ENCODE data around the gene CEBPE. TPM values are rescaled to one million over a fixed set of nuclear protein-coding genes. Genes with fewer than 3 reads are reported as not detected.

The CEBPE gene
- total RNA-seq, 1 donor from 2014 or later, result not detected

DNA sequence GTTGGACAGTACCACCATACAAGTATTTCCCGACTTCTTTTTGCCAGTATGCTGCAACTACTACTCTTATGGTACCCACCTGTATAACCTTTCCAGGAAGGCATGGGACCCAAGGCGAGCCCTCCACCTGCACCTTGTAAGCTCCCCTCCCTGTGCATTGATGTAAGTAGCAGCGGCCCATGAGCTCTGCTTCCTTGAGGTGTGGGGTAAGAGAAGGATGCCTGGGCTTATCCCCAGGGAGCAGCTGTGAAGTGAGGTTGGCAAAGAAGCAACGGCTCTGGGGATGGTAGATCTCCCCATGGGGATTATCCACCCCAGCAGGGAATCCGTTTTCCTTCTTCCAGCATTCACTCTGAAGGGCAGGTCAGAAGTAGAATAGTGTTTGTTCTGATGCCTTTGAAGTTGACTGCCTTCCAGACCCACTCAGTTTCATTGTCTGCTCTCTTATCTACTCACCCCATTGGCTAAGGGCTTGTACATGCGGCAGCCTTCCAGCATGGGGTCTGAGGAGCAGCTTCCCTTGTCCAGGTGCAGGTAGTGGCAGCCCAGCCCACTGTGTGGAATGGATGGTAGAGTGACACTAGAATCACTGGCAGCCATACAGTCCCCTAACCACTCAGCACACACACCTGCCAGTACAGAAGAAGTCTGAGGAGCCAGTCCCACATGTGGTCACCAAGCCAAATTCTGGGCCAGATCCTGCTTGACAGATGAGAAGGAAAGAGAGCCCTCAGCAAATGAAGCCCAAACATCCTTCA, 17.7 kb downstream of the CEBPE start:
- DNase-seq, result no peak
- Histone ChIP-seq H3K9me3 (replicated peaks) (no peaks in the 10 kb centered on the region), H3K4me3 (no peak overlapping the region), H3K36me3 (peaks cover 14% of the 10 kb centered on the region), H3K27ac (replicated peaks) (no peak overlapping the region), H3K27me3 (ENCODE audit: low read depth) (no peaks in the 10 kb centered on the region), H3K4me1 (peaks cover 38% of the 10 kb centered on the region)
- TF ChIP-seq, protein P1, sequence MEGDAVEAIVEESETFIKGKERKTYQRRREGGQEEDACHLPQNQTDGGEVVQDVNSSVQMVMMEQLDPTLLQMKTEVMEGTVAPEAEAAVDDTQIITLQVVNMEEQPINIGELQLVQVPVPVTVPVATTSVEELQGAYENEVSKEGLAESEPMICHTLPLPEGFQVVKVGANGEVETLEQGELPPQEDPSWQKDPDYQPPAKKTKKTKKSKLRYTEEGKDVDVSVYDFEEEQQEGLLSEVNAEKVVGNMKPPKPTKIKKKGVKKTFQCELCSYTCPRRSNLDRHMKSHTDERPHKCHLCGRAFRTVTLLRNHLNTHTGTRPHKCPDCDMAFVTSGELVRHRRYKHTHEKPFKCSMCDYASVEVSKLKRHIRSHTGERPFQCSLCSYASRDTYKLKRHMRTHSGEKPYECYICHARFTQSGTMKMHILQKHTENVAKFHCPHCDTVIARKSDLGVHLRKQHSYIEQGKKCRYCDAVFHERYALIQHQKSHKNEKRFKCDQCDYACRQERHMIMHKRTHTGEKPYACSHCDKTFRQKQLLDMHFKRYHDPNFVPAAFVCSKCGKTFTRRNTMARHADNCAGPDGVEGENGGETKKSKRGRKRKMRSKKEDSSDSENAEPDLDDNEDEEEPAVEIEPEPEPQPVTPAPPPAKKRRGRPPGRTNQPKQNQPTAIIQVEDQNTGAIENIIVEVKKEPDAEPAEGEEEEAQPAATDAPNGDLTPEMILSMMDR (IDR thresholded peaks at IDR 0.05; ENCODE audit: borderline replicate concordance), result no peak
- intact Hi-C loops (cut with micrococcal nuclease), result no loop called here

DNA sequence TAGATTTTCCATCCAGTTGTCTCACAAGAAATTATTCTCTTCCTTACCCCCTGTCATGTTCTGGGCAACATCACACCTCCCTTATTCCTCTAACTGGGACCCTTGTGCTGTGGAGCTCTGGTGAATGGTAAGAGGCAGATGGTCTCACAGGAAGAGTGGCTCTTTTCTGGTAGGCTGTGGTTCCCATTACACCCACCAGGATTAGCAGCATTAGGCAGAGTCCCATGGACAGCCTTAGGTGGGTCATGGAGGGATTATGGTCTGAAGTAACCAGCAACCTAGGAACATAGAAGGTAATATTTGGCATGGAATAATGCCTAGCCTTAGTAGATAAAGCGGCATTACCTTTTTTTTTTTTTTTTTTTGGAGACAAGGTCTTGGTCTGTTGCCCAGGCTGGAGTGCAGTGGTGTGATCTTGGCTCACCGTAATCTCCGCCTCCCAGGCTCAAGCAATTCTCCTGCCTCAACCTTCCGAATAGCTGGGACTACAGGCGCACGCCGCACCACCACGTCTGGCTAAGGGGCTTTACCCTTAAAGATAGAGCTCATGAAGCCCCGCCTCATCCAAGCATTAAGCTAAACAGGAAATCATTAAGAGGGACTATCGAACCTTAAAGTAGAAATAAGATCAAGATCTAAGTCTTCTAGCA, 19.7 kb downstream of the CEBPE start:
- DNase-seq, result no peak
- no peaks in the 10 kb centered on the region for H3K27me3 ChIP-seq (ENCODE audit: low read depth)
- intact Hi-C loops (cut with micrococcal nuclease), result no loop called here

DNA sequence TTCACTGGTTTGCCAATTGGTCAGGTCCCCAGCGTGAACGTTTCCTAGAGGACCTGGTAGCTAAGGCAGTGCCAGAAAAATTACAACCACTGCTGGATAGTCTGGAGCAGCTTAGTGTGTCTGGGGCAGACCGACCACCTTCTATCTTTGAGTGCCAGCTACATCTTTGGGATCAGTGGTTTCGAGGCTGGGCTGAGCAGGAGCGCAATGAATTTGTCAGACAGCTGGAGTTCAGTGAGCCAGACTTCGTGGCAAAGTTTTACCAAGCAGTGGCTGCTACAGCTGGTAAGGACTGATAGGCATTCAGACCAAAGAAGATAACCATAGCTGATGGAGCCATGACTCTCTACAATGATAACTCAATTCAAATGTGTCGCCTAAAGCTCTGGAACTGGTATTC, 21.3 kb downstream of the CEBPE start:
- intact Hi-C loops (cut with micrococcal nuclease), result no loop called here
- Histone ChIP-seq H3K36me3 (peaks cover 20% of the 10 kb centered on the region), H3K27me3 (ENCODE audit: low read depth) (no peaks in the 10 kb centered on the region)

More for the DNA sequence above, 19.7 kb downstream of the CEBPE start:
- peaks cover 14% of the 10 kb centered on the region for H3K36me3 ChIP-seq
- H3K4me1 ChIP-seq, result peaks cover 47% of the 10 kb centered on the region
- H3K27ac ChIP-seq (replicated peaks), result no peak overlapping the region
- no peak overlapping the region for H3K4me3 ChIP-seq
- TF ChIP-seq, protein P1 (IDR thresholded peaks at IDR 0.05; ENCODE audit: borderline replicate concordance), result peak; percentile 11
- no peaks in the 10 kb centered on the region for H3K9me3 ChIP-seq (replicated peaks)

DNA sequence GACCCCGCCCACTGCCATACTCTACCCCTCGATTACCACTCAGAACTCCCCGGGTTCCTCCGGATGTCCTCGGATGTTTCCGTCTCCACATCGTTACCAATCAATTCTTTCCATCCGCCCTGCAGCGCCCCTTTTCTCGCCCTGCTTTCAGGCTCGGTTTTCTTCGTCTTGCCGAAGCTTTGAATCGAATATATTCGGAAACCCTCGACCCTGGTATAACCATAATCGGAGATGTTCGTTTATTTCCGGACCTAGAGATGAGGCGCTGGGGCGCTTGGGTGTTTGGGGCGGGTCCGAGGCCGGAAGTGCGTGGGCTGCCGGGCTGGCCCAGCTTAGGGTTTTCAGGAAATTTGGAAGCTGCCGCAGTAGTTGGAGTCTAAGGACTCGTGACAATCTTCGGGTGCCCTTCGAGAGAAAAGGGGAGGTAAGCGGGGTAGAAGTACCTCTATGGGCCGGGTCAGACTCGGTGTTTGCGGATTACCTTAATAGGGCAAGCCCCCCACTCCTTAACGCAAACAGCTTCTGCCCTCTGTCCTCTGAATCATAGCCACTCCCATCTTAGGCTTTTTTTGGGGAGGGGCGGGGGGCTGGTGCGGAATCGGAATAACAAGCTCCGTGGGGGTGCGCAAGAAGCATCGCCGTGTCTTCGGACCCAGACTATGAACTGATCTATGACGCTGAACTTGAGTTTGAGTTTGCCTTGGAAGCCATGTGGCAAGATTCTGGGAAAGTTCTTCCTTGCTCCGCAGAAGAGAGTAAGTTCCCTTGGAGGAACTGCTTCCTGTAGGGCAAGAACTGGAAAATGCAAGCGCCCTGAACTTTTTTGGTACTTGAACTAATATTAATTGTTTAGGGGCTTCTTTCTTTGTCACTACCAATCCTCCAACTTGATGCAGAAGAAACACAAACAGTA, 23.6 kb downstream of the CEBPE start, which contains the start of gene C14orf119:
Gene C14orf119 (plus strand): TSS at position 310 of the 913 bp plus-strand sequence. CDS start 2,154 bp downstream, outside the sequence.
- DNase-seq, result peak; percentile 100
- peaks cover 43% of the 10 kb centered on the region for H3K36me3 ChIP-seq
- TF ChIP-seq, protein P1 (IDR thresholded peaks at IDR 0.05; ENCODE audit: borderline replicate concordance), result no peak
- H3K4me1 ChIP-seq, result peaks cover 79% of the 10 kb centered on the region
- no peaks in the 10 kb centered on the region for H3K9me3 ChIP-seq (replicated peaks)
- peak within 1 kb of the TSS; percentile 97 for H3K27ac ChIP-seq (replicated peaks)
- intact Hi-C loops (cut with micrococcal nuclease), result no loop called here
- H3K27me3 ChIP-seq (ENCODE audit: low read depth), result no peaks in the 10 kb centered on the region
- peak within 1 kb of the TSS; percentile 90 for H3K4me3 ChIP-seq

More for the DNA sequence above, 21.3 kb downstream of the CEBPE start:
- Histone ChIP-seq H3K9me3 (replicated peaks) (no peaks in the 10 kb centered on the region), H3K27ac (replicated peaks) (no peak overlapping the region), H3K4me1 (peaks cover 62% of the 10 kb centered on the region), H3K4me3 (no peak overlapping the region)
- TF ChIP-seq, protein P1 (IDR thresholded peaks at IDR 0.05; ENCODE audit: borderline replicate concordance), result no peak
- no peak for DNase-seq

DNA sequence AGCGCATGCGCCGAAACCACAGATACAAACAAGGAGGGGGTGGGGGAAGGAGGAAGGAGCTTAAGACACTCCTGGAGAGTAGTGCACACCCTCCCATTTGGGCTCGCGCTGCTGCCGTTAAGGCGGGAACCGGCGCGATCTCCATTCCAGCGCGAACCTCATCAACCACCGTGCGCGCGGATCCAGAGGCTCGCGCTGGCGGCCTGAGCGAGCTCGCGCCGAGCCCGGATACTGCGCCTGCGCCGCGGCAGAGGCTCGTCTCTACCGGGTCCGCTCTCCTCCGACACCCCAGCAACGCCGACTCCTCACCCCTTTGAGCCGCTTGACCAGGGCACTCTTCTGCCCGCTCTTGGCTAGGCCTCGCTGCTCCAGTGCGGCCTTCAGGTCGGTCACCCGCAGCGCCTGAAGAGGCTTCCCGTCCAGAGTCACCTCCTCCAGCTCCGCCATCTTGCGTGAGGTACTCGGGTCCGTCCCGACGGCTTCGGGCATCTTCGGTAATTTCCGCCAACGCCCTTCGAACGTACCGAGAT, 24.3 kb downstream of the CEBPE start, which contains the start of gene ACIN1:
Gene ACIN1 (minus strand): TSS at position 471 of the 530 bp plus-strand sequence. CDS start 24 bp downstream, at position 447.
- peak within 1 kb of the TSS; percentile 90 for H3K4me3 ChIP-seq
- H3K36me3 ChIP-seq, result peaks cover 50% of the 10 kb centered on the region
- peaks cover 83% of the 10 kb centered on the region for H3K4me1 ChIP-seq
- no peaks in the 10 kb centered on the region for H3K9me3 ChIP-seq (replicated peaks)
- no peak for DNase-seq
- H3K27ac ChIP-seq (replicated peaks), result peak within 1 kb of the TSS; percentile 97
- TF ChIP-seq, protein P1 (IDR thresholded peaks at IDR 0.05; ENCODE audit: borderline replicate concordance), result no peak
- H3K27me3 ChIP-seq (ENCODE audit: low read depth), result no peaks in the 10 kb centered on the region
- intact Hi-C loops (cut with micrococcal nuclease), result no loop called here
